ENCODE data around the gene UGT3A2.

The UGT3A2 gene

DNA sequence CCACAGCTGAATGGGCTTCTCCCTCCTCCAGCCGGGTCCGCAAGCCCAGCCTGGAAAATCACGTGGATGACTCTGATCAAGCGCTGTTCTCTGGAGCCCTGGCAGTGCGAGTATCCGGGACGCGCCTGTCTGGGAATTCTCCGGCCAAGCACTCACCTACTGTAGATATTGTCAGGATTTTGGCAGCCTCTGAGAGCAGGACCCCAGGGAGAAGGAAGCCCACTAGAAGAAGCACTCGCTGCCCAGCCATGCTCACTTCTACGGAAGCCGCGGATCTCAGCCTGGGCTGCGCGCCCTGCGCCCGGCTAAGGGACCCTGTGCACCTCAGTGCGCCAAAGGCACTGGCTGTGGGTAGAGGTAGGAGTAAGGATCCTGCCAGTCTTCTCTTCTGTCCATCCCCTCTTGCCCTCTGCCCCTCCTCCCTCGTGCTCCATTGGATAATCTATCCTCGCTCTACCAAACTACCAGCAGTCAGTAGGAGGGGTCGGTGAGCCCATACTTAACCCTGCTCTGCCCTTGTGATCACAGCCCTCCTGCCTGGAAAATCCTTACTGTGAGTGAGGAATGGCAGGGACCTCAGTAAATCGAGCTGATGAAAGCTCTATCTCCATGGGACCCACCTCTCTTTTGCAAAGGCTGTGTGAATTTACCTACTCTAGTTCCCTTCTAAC is at the start of gene UGT3A2:
Gene UGT3A2, minus strand, starts transcription at position 343 of the 671 bp plus-strand sequence. Its CDS starts 93 bp downstream, at position 250.
- no peak for DNase-seq

GRCh38 chr5:36111238-36111637 is 44.6 kb upstream of the UGT3A2 start:
- no peak for DNase-seq

DNA sequence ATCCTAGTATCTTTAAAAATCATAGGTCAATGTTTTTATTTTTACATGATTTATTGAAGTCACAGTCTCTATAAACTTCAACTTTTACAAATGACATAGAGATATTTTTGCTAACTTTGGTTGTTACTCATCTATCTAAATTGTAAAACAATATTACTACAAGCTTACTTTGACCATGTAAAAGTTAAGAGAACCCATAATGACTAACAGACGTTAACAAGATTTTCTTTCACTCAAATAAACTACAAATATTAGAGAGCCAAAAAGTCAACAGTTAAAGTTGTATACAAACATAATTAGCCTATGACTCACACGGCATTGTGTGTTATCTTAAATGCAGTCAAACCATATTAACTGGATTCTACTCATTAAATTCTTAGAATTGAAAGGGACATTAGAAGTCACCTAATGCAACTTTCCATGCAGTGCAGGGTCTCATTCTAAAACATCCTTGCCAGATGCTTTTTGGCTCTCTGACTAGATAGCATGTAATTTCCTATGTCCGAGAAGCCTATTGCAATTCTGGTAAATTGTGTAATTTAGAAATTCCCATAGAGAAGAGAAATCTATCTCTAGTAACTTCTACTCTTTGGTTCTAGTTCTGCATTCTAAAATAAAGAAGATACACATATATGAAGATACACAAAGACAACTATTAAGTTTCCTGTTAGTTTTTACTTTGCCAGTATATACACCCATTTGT is 42.2 kb upstream of the UGT3A2 start:
- DNase-seq, result peak; percentile 37

GRCh38 chr5:36105819-36106218 is 39.1 kb upstream of the UGT3A2 start:
- no peak for DNase-seq

GRCh38 chr5:36099748-36100147 is 33.1 kb upstream of the UGT3A2 start:
- DNase-seq, result no peak

- no peak for DNase-seq
Observed at GRCh38 chr5:36096486-36096885, 29.8 kb upstream of the UGT3A2 start.

DNA sequence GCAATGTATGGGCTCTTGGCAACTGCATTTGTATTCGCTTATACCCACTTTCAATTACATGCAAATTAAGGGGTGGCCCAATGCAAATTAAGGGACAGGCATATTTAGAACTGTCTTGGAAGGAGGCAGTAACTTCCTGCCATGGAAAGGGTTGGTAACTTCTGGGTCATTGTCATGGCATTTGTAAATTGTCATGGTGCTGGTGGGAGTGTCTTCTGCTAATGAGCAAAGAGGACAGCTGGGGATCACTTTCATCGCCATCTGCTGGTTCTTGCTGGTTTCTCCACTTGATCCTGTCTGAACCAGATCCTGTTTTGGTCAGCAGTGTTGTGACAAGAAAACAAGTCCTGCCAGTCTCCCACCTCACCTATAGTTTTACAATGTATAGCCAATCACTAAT is 23.3 kb upstream of the UGT3A2 start:
- DNase-seq, result no peak

DNA sequence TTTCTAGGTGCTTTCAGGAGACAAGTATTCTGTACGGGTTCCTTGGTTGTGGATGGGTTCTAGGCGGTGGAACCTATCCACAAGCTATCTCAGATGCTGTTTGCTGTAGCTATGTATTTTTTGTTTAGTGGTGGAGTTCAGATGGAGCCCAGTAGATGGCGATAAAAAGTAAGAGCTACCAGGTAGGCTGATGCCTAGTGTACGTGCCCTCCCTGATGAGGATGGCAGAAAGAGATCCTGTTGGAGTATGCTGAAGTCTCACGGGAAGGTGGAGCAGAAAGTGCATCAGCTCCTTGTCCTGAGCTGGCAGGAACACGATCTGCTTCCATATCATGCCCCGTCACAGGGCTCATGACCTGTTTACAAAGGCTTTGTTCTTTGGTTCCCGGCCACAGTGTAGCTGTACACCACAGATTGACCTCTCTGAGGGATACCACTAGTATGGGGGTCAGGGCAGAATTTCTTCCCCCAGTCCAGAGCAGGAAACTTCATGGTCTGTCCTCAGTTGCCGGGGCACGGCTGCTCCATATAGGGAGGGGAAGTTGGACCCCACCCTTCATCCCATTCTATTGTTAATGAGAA is 12.6 kb upstream of the UGT3A2 start:
- peak; percentile 62 for DNase-seq

DNA sequence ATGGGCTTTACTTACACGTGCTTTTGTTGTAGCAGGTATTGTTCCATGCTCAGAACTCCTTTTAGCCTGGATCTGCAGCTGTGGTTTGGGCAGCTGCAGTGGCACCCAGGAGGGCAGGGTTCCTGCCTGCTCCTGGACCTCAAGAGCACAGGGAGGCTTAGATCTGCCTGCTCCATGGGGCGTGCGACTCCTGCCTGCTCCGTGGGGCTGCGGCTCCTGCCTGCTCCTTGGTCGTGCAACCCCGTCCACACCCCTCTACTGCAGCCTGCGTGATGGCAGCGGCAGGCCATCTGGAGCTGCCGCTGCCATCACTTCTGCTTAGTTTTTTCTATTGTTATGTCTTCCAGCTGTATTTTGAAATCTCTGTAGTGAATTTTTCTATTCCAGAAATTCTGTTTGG is 11.7 kb upstream of the UGT3A2 start:
- no peak for DNase-seq

DNA sequence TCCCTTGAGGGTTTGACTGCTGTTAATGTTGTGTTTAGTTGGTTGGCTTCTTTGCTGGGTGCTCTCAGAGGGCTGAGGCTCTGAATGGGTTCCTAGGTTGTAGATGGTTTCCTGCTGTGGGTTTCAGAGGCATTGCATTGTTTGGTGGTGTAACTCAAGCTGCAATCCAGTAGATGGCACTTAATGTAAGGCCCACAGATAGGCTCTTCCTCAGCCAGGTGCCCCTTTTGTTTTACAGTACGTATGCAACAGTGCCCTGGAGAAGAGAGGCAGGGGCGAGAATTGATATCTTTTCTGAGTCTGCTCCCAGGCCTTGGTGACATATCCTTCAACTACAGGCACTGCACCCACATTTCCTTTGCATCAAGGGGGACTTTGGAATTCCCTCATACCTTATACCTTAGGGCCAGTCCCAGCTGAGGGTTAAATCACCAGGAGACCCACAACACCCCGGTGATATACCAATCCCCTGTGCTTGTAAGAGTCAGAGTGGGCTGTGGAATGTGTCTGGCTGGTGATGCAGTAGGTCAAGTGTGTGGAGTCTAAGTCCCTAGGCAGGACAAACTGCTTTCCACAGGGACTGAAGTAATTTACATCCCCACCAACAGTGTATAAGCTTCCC is 7.0 kb upstream of the UGT3A2 start:
- DNase-seq, result peak; percentile 23

GRCh38 chr5:36070687-36071571 is 4.2 kb upstream of the UGT3A2 start:
- DNase-seq, result no peak

- DNase-seq, result no peak
Observed at GRCh38 chr5:36068751-36069281, 2.1 kb upstream of the UGT3A2 start.

DNA sequence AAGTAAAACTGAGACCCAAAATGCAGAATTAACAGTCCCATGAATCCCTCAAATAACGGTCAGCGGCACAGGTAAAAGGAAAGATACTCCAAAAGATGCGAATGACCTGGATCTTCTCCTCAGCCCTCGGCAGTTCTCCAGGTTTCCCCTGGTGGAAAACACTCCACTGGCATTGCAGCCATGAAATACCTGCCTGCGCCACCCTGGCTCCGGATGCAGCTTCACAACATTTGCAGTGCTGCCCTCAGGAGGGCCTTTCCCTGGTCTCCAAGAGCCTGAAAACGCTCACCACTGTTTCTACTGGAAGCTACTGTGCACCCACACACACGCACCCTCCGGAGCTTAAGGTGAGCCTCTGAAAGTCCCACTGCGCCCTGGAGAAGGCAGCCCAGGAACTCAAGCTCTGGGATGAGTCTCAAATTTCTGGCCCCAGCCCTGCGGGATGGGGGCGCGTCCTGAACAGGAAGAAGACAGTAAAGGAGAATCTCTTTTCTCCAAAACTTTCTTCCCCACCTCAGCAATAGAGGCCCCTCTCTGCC is 612 bp downstream of the UGT3A2 start:
- DNase-seq, result no peak

DNA sequence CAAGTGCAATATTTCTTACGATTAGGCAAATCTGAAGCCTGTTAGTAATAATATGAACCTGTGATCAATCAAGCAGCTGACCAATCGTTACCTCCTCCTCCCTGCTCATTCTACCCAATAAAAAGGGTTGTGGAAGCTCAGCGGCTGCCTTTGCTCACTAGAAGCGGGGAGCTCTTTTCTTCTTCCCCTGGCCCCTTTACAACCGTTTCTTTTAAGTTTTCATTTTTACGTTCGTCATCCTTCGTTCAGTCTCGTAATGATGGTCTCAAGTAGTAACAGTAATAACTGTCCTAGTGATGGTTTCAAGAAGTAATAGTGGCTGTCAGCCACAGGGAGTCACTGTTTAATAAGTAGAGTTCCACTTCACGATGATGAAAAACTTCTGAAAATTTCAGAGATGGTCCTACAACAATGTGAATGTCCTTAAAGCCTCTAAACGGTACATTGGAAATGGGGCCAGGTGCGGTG is 6.2 kb downstream of the UGT3A2 start:
- DNase-seq, result peak; percentile 25

DNA sequence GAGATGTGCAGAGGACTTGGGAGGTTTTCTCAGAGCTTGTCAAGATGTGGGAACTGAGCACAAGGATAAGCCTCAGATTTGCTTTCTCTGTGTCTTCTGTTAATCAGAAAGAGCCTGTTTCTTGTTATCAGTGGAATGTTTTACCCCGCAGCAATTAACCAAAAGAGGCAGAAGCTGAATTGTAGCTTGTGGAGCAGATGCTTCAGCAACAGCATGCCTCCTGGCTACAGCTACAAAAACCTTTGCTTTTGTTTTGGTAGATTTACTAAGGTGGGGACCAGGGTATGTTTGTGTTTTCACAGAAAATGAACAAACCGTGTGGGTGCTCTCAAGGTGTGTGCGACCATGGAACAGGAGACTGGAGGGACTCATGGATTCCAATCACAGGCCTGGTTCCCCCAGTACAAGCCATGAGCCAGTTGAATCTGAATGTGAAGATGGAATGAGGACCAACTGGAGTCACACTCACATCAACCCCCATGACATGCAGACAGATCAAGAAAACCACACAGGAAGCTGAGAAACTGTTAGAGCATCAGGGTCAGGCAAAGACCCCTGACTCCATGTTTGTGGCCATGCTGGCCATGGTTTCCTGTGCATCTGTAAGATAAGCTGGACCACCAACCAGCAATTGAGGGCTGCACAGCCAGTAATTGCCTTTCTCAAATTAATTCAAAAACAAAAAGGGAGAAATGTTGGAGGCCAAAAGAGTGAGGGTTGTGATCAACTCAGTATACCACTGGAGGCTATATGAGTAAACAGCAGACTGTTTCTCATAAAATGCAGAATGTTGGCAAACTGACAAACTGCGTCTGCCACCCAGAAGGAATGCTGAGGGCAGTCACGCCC is 6.9 kb downstream of the UGT3A2 start:
- DNase-seq, result no peak

DNA sequence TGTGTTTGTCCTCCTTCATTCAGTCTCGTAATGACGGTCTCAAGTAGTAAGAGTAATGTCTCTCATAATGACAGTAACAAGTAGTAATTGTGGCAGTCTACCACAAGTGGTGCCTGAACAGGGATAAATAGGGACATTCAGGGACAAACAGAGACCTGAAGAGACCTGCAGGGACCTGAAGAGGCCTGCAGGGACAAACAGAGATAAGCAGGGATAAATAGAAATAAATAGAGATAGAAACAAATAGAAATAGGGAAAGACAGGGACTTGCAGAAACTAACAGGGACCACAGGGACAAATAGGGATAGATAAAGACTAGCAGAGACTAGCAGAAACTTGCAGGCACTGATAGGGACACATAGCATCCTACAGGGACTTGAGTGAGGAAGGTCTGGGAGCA is 7.9 kb downstream of the UGT3A2 start:
- peak; percentile 36 for DNase-seq

- no peak for DNase-seq
Observed at GRCh38 chr5:36057386-36057785, 9.3 kb downstream of the UGT3A2 start.

- no peak for DNase-seq
Observed at GRCh38 chr5:36056422-36056821, 10.3 kb downstream of the UGT3A2 start.

DNA sequence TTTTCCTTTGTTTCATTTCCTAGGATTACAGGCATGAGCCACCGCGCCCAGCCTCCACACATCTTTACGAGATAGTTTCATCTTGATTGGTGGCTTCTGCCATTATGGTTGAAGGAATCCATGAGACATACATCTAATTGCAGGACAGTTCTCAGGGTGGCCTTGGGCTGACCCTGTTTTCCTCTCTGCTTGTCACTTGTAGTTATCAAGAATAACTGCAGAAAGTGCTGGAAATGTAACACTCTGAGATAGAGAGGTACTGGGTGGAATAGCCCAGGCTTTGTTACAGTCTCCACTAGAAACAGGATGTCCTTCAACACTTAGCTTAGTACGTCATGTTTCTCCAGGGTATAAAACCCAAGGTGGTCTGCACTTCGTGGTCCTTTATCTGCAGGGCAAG is 10.7 kb downstream of the UGT3A2 start:
- no peak for DNase-seq

- DNase-seq, result no peak
Observed at GRCh38 chr5:36054647-36055046, 12.0 kb downstream of the UGT3A2 start.

DNA sequence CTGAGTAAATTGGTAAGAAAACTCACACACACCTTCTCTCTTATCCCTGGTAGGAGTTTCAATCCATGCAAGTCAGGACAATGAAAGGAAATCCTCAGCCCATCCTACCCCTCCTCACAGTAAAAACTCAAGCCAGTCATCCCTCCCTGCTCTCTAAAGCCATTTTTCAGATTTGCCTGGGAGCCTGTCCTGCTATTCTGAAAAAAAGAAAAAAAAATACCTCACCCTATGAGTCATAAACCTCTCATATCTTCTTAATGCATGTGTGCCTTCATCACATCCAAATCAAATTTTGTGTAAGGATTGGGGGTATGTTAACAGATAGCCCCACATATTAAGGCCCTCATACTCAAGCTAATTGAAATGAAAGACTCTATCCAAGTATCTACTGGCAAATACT is 14.1 kb downstream of the UGT3A2 start:
- no peak for DNase-seq

All from NCI-H774 (cell line).